GM13976 (cell line): Measurements from ENCODE around the gene POGLUT3.

Experiments
- DNase-seq: peaks from one replicate; pipeline ENCODE4 v3.0.0; 2012; ENCODE audit warnings: low spot score
- CTCF ChIP-seq: IDR thresholded peaks from 2 replicates; pipeline ENCODE4 v1.5.1; 2012; ENCODE audit warnings: borderline replicate concordance, mild to moderate bottlenecking; ENCODE audit not compliant: insufficient read depth; ENCODE audit errors: extremely low read depth, missing control alignments, control extremely low read depth
- in situ Hi-C: fragments of 300-500 bp; cut with MboI; formaldehyde crosslinking; loops from one replicate; pipeline ENCODE4 v1.12.0; 2022; ENCODE audit warnings: low sequenced_read_pairs, mixed read lengths, inconsistent platforms; ENCODE audit not compliant: unreplicated experiment

Gene POGLUT3

DNA sequence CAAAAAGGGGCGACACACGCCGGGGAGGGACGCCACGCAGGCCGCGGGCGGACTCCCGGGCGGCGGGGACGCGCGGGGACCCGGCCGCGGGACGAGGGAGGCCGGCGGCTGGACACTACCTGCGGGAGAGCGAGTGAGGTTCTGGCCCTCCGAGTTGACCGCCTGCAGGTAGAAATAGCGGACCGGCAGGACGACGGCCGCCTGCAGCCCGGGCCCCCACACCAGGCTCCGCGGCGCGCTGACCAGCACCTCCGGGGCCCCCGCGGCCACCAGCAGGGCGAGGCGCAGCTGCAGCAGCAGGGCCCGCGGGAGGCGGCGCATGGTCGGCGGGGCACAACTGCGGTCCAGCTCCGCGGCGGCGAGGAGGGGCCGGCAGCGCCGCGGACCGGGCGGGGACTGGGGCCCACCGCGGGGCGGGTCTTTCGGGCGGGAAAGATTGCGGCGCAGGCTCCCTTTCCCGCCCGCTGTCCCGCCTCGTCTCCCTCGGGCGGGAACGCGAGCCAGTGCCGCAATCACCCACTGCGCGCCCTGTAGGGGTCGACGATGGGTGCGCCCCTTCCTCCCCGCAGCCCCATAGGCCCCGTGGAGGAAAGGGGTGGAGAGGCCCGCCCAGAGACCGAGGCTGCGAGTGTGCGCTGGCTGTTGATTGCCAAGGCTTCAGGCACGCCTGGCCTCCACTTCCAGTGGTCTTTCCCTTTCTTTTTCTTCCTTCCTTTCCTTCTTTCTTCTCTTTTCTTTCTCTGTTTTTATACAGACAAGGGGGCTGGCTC, at the start of gene POGLUT3:
Gene POGLUT3, minus strand, starts transcription at position 339 of the 770 bp plus-strand sequence. Its CDS starts 18 bp downstream, at position 321.
- DNase-seq = peak; percentile 81
- no peak for TF ChIP-seq CTCF
- in situ Hi-C loops = no loop called here

DNA sequence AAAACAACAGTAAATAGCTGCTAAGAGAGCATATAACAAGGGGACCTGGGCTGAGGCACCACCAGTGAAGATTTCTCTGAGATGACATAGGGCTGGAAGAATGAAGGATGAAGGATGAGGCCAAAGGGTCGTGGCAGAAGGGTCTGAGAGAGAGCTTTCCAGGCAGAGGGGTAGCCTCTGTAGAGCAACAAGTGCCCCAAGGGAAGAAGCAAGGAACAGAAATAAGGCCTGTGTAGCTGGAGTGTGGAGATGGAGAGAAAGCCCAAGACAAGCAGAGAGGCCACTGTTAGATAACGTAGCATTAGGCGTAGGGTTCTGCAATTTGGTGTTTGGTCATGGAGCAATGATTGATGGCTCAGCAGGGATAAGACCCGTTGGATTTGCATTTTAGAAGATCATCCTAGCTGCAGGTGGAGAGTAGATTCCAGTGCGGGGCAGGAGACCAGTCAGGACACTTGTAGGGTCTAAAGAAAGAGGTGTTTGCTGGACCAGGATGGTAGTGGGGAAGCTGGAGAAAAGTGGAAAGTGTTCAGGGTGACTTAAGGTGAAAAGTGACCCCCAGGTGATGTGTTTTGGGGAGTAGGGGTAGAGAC, 47.8 kb upstream of the POGLUT3 start:
- DNase-seq = no peak
- no peak for TF ChIP-seq CTCF
- in situ Hi-C loops = no loop called here

GRCh38 chr11:108543316-108543964, 45.3 kb upstream of the POGLUT3 start:
- no peak for TF ChIP-seq CTCF
- no peak for DNase-seq
- in situ Hi-C loops = no loop called here

DNA sequence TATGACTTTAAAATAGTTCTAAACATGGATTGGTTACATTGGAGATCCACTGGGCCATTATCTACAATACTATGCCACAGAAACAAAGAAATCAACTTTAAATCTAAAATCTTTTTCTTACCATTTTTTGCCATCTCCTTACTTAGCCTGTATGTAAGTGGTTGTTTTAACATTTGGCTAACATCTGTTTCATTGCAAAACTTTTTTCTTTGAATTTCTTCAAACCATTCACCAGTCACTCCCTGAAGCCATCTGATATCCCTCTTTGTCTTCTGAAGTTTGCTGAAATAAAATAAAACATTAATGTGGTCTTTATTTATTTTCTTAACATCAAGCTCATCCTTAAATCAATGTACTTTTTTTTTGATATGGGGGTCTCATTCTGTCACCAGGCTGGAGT, 43.3 kb upstream of the POGLUT3 start:
- in situ Hi-C loops = no loop called here
- no peak for DNase-seq
- no peak for TF ChIP-seq CTCF

DNA sequence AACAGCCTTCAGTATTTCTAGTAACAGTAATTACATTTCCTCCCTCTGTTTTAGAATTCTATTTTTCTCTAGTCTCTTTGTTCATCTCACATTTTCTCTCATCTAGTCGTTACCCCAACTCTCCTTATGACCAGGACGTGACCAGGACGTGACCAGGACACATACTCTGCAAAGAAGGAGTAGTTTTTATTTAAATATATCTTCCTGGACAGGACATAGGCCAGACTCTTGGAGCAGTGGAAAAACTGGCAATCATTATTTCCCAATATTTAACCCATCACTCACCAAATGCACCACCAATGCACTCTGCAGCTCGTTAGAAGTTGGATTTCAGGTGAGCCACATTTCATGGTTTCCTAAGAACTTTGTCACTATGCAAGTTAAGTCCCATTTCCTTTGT, 40.3 kb upstream of the POGLUT3 start:
- in situ Hi-C loops = no loop called here
- DNase-seq = no peak
- no peak for TF ChIP-seq CTCF

DNA sequence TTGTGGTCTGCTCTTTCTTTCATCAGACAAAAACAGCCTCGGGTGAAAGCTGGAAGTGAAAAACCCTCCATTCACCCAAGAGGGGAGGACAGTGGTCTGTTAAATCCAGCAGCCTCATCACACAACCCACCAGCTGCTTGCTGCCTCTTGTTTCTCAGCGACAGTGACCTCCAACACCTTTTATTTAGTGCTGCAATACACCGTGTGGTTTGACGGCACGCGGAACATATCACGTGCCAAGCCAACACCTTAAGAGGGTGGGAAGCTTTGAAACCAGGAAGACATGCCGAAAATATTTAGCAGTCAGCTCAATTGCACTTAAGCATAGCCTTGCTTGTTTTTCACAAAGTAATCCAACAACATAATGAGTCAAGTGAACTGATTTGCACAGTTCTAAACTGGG, 39.8 kb upstream of the POGLUT3 start:
- in situ Hi-C loops = no loop called here
- DNase-seq = no peak
- no peak for TF ChIP-seq CTCF
